ENCODE data around the gene TTK. TPM values are rescaled to one million over a fixed set of nuclear protein-coding genes. Genes with fewer than 3 reads are reported as not detected.

The TTK gene
- total RNA-seq, 1 experiment from 2014 or later: 35.5 TPM

DNA sequence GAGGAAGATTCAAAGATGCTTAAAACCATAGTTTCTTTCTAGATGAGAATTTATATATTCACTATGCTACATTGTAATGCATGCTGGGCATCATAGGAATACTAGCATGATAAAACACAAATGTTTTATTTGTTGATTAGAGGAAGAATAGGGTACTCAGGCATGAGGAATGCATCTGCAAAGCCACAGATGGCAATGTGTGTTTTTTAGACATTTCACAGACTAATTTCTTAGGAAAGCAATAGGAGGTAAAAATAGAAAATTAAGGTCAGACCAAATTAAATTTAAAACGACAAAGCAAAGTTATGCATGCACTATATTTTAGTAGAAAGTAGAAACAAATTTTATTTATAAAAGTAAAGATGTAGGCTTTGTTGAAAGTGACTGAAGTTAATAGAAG, 2.1 kb downstream of the TTK start:
- DNase-seq (ENCODE audit: low read depth, low spot score): no peak
- CTCF ChIA-PET: no interaction called here
- TF ChIP-seq TCF7L2 (IDR thresholded peaks at IDR 0.05; ENCODE audit: low read depth, low read length) (no peak), POLR2AphosphoS5 (IDR thresholded peaks at IDR 0.05; ENCODE audit: low read depth, low read length) (no peak), SIN3A (IDR thresholded peaks at IDR 0.05; ENCODE audit: borderline replicate concordance, insufficient read depth, low read depth, low read length) (no peak)
- TF ChIP-seq, protein P1, sequence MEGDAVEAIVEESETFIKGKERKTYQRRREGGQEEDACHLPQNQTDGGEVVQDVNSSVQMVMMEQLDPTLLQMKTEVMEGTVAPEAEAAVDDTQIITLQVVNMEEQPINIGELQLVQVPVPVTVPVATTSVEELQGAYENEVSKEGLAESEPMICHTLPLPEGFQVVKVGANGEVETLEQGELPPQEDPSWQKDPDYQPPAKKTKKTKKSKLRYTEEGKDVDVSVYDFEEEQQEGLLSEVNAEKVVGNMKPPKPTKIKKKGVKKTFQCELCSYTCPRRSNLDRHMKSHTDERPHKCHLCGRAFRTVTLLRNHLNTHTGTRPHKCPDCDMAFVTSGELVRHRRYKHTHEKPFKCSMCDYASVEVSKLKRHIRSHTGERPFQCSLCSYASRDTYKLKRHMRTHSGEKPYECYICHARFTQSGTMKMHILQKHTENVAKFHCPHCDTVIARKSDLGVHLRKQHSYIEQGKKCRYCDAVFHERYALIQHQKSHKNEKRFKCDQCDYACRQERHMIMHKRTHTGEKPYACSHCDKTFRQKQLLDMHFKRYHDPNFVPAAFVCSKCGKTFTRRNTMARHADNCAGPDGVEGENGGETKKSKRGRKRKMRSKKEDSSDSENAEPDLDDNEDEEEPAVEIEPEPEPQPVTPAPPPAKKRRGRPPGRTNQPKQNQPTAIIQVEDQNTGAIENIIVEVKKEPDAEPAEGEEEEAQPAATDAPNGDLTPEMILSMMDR (IDR thresholded peaks at IDR 0.05): no peak
- TF ChIP-seq, protein P2, sequence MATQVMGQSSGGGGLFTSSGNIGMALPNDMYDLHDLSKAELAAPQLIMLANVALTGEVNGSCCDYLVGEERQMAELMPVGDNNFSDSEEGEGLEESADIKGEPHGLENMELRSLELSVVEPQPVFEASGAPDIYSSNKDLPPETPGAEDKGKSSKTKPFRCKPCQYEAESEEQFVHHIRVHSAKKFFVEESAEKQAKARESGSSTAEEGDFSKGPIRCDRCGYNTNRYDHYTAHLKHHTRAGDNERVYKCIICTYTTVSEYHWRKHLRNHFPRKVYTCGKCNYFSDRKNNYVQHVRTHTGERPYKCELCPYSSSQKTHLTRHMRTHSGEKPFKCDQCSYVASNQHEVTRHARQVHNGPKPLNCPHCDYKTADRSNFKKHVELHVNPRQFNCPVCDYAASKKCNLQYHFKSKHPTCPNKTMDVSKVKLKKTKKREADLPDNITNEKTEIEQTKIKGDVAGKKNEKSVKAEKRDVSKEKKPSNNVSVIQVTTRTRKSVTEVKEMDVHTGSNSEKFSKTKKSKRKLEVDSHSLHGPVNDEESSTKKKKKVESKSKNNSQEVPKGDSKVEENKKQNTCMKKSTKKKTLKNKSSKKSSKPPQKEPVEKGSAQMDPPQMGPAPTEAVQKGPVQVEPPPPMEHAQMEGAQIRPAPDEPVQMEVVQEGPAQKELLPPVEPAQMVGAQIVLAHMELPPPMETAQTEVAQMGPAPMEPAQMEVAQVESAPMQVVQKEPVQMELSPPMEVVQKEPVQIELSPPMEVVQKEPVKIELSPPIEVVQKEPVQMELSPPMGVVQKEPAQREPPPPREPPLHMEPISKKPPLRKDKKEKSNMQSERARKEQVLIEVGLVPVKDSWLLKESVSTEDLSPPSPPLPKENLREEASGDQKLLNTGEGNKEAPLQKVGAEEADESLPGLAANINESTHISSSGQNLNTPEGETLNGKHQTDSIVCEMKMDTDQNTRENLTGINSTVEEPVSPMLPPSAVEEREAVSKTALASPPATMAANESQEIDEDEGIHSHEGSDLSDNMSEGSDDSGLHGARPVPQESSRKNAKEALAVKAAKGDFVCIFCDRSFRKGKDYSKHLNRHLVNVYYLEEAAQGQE (IDR thresholded peaks at IDR 0.05; ENCODE audit: insufficient read depth in 1 of 2, low read depth in 2 of 2, low read length in 1 of 2): no peak
- no TSS peak for BruUV-seq (replicated peaks)
- no peak overlapping the region for H3K4me3 ChIP-seq (ENCODE audit: low read depth in 2 of 2, low read length in 2 of 2)
- no peak for ATAC-seq
- H3K4me1 ChIP-seq (ENCODE audit: control insufficient read depth, insufficient read depth, low read length): peaks cover 13% of the 10 kb centered on the region
- in situ Hi-C loops (cut with HindIII; ENCODE audit: low pct_unique_long_range_greater_than_20kb, low sequenced_read_pairs): no loop called here
- no peaks in the 10 kb centered on the region for H3K9me3 ChIP-seq (ENCODE audit: control insufficient read depth, insufficient read depth, low read depth, low read length)
- no peak overlapping the region for H3K27ac ChIP-seq (ENCODE audit: low read length)
- no peaks in the 10 kb centered on the region for H3K27me3 ChIP-seq (ENCODE audit: control insufficient read depth, insufficient read depth, low read length)
- peaks cover 43% of the 10 kb centered on the region for H3K36me3 ChIP-seq (ENCODE audit: control insufficient read depth, insufficient read depth, low read length)
- POLR2A ChIA-PET: no interaction called here
- intact Hi-C loops (cut with micrococcal nuclease; ENCODE audit: unreplicated experiment): no loop called here

DNA sequence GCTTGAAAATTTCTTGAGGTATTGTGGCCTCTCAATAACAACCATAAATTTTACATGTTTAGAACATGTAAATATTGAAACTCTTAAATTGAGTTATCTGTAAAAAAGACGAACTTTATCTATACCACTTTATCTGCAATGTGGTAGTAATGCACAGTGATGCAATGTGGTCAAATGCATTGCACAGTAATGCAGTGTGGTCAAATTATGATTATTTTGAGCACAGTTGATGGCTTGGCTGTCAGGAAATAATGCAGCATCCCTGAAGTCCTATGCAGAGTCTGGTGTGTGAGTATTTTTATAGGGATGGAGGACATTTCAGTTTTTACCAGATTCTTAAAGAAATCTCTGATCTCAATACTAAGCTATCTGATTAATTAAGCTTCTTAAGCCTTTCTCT, 5.1 kb downstream of the TTK start:
- no peaks in the 10 kb centered on the region for H3K27me3 ChIP-seq (ENCODE audit: control insufficient read depth, insufficient read depth, low read length)
- H3K9me3 ChIP-seq (ENCODE audit: control insufficient read depth, insufficient read depth, low read depth, low read length): no peaks in the 10 kb centered on the region
- in situ Hi-C loops (cut with HindIII; ENCODE audit: low pct_unique_long_range_greater_than_20kb, low sequenced_read_pairs) (no loop called here), intact Hi-C loops (cut with micrococcal nuclease; ENCODE audit: unreplicated experiment) (no loop called here)
- POLR2A ChIA-PET: no interaction called here
- CTCF ChIA-PET: no interaction called here
- H3K4me3 ChIP-seq (ENCODE audit: low read depth in 2 of 2, low read length in 2 of 2): no peak overlapping the region
- H3K27ac ChIP-seq (ENCODE audit: low read length): no peak overlapping the region
- no peak for TF ChIP-seq POLR2AphosphoS5 (IDR thresholded peaks at IDR 0.05; ENCODE audit: low read depth, low read length)
- TF ChIP-seq, protein P1 (IDR thresholded peaks at IDR 0.05): no peak
- TF ChIP-seq TCF7L2 (IDR thresholded peaks at IDR 0.05; ENCODE audit: low read depth, low read length): no peak
- TF ChIP-seq, protein P2 (IDR thresholded peaks at IDR 0.05; ENCODE audit: insufficient read depth in 1 of 2, low read depth in 2 of 2, low read length in 1 of 2): no peak
- TF ChIP-seq SIN3A (IDR thresholded peaks at IDR 0.05; ENCODE audit: borderline replicate concordance, insufficient read depth, low read depth, low read length): no peak
- H3K4me1 ChIP-seq (ENCODE audit: control insufficient read depth, insufficient read depth, low read length): peaks cover 9% of the 10 kb centered on the region; the same call in 1 of the 2 replicates
- ATAC-seq (no peak), DNase-seq (ENCODE audit: low read depth, low spot score) (no peak)
- no TSS peak for BruUV-seq (replicated peaks)
- peaks cover 69% of the 10 kb centered on the region for H3K36me3 ChIP-seq (ENCODE audit: control insufficient read depth, insufficient read depth, low read length)
